VCaP (cell line): ENCODE data around the gene ELAPOR2.
"Not testable (repeated sequence)": the region's sequence is repeated elsewhere in the genome, so short reads cannot be mapped to it uniquely, and the experiment has no call there.

Experiments
- H3K27ac ChIP-seq: fragments of 450-650 bp; 2 replicates; pipeline ENCODE4 v1.5.1; 2017
- TF ChIP-seq, protein P1 (sequence below): fragments of 450-650 bp; conservative IDR thresholded peaks from 2 replicates; pipeline ENCODE4 v1.5.1; 2017; ENCODE audit warnings: mild to moderate bottlenecking, moderate library complexity

The ELAPOR2 gene, protein sequence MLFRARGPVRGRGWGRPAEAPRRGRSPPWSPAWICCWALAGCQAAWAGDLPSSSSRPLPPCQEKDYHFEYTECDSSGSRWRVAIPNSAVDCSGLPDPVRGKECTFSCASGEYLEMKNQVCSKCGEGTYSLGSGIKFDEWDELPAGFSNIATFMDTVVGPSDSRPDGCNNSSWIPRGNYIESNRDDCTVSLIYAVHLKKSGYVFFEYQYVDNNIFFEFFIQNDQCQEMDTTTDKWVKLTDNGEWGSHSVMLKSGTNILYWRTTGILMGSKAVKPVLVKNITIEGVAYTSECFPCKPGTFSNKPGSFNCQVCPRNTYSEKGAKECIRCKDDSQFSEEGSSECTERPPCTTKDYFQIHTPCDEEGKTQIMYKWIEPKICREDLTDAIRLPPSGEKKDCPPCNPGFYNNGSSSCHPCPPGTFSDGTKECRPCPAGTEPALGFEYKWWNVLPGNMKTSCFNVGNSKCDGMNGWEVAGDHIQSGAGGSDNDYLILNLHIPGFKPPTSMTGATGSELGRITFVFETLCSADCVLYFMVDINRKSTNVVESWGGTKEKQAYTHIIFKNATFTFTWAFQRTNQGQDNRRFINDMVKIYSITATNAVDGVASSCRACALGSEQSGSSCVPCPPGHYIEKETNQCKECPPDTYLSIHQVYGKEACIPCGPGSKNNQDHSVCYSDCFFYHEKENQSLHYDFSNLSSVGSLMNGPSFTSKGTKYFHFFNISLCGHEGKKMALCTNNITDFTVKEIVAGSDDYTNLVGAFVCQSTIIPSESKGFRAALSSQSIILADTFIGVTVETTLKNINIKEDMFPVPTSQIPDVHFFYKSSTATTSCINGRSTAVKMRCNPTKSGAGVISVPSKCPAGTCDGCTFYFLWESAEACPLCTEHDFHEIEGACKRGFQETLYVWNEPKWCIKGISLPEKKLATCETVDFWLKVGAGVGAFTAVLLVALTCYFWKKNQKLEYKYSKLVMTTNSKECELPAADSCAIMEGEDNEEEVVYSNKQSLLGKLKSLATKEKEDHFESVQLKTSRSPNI

DNA sequence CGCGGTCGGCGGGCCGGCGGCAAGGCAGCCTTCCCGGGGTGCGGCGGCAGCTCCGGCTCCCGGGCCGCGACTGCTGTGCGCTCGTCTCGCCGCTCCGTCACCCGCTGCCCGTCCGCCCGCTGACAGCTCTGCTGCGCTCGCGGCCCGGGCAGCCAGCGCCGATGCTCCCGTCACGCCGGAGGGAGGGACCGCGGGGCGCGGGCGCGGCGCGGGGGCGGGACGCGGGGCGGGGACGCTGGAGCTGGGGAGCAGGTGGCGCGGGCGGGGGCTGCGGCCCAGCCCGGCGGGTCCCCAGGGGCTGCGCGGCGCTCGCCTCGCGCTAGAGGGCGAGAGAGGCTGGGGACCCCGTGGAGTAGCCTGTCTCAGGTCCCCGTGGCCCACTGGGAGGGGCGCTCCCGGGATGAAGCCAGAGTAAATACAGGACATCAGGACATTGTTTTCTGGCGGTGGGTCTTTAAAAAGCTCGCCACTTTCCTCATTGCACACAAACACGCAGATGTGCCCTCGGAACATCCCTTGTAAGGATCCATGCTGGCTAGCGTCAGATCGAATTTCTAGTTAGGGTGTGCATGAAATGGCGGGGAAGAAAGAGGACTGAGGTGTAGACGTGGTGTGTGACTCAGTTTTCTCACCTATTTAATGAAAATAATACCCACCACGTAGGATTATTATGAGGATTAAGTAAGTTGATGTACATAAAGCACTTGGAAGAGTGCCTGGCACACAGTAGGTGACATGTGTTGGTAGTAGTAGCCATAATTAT, at the start of gene ELAPOR2:
Gene ELAPOR2, minus strand, starts transcription at position 130 of the 763 bp plus-strand sequence. CDS start 141 bp downstream, outside the sequence.
- H3K27ac ChIP-seq: peak within 1 kb of the TSS; percentile 35; the same call in 1 of the 2 replicates
- TF ChIP-seq, protein P1, sequence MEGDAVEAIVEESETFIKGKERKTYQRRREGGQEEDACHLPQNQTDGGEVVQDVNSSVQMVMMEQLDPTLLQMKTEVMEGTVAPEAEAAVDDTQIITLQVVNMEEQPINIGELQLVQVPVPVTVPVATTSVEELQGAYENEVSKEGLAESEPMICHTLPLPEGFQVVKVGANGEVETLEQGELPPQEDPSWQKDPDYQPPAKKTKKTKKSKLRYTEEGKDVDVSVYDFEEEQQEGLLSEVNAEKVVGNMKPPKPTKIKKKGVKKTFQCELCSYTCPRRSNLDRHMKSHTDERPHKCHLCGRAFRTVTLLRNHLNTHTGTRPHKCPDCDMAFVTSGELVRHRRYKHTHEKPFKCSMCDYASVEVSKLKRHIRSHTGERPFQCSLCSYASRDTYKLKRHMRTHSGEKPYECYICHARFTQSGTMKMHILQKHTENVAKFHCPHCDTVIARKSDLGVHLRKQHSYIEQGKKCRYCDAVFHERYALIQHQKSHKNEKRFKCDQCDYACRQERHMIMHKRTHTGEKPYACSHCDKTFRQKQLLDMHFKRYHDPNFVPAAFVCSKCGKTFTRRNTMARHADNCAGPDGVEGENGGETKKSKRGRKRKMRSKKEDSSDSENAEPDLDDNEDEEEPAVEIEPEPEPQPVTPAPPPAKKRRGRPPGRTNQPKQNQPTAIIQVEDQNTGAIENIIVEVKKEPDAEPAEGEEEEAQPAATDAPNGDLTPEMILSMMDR: peak; percentile 66

DNA sequence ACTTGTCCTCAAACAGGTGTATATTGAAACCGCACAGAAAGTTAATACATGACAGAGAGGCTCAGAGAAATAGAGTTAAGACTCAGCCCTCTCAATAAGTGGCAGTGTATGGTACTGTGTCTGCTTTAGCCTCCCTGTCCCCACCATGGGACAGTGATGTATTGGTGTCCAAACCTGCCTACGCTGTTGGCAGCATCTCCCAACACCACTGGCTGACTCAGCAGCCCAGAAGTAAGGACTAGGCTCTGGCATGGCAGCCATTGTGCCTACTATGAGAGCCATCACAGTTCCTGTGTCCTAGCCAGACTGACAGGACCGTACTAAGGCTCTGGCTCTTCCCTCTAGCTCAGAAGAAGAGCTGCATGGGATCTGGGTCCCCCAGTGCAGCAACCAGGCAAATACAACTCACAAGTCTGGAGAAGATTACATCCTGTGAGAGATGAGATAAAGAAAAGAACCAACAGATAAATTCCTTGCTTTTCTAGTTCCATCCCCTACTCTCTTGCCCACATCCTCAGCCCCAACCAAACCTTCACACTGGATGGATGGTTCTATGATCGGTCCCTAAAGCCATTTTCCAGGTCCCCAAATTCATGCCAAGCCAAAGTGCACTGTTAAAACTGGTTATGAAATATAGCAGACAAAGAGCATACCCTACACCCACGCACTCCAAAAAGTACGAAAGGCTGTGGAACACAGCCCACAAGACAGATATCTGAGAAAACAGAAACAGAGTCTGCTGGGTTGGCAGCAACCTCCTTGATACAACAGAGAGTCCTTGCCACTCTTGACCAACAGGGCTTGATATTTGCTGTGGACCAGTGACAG, 48.7 kb upstream of the ELAPOR2 start:
- TF ChIP-seq, protein P1: no peak
- H3K27ac ChIP-seq: no peak overlapping the region

DNA sequence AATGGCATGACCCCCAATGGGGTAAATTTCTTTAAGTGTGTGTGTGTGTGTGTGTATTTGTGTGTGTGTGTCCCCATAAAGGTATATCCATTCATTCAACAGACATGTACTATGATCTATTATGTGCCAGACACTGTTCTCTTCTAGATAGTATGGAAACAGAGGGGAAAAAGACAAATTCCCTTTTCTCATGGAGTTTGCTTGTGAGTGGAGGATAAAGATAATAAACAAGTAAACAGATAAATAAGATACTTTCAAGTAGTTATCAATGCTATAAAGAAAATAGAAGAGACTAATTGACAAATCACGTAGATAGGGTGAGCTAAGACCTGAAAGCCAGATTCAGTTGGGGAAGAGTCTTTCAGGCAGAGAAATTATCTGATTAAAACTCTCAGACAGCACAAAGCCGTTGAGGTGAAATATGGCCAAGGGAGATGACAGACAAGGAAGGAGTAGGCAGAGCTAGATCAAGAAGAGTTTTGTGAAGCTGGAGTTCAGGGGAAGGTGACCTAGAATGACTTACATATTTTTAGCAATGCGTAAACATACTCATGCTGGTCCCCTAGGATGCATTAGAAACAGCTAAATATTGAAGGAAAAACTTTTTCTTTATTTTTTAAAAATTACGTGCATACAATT, 47.6 kb upstream of the ELAPOR2 start:
- TF ChIP-seq, protein P1: no peak
- no peak overlapping the region for H3K27ac ChIP-seq

DNA sequence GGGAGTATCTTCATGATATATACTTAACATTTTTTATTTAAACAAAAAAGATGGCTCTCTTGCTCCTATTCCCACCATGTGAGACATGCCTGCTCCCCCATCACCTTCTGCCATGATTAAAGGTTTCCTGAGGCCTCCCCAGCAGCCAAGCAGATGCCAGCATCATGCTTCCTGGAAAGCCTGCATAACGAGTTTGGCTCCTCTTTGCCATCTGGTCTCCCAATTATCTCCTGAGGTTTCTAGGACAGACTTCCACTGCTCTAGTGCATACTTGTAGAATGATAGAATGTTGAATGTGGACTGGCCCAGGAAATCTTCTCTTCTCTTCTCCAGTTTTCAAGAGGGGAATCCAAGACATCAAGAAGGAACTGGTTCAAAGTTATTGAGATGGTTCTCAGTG, 45.9 kb upstream of the ELAPOR2 start:
- TF ChIP-seq, protein P1: no peak
- no peak overlapping the region for H3K27ac ChIP-seq

DNA sequence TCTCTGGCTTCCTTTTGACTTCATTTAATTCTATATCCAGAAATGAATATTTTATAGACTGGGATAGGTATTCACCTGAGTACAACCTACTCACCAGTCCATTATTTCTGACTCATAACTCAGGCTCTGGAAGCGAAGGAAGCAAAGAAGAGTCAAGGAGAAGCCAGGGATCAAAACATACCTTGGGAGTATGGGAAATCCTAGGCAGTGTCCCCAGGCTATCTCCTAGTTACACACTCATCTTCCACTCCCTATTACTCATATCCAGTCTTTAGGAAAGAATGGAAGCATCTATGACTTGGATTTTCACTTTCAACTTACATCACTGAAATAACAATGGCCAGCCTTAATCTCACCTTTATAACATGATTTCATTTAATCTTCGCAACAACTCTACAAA, 40.9 kb upstream of the ELAPOR2 start:
- TF ChIP-seq, protein P1: no peak
- H3K27ac ChIP-seq: no peak overlapping the region

DNA sequence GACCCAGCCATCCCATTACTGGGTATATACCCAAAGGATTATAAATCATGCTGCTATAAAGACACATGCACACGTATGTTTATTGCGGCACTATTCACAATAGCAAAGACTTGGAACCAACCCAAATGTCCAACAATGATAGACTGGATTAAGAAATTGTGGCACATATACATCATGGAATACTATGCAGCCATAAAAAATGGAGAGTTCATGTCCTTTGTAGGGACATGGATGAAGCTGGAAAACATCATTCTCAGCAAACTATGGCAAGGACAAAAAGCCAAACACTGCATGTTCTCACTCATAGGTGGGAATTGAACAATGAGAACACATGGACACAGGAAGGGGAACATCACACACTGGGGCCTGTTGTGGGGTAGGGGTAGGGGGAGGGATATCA, 37.9 kb upstream of the ELAPOR2 start:
- not testable (repeated sequence) for H3K27ac ChIP-seq
